ENCODE data around the gene AKNAD1.

AKNAD1 gene

GRCh38 chr1:108862698-108863477 lies 6.0 kb upstream of the AKNAD1 start:
- DNase-seq (ENCODE audit: low read depth): no peak

GRCh38 chr1:108862017-108862610 lies 5.2 kb upstream of the AKNAD1 start:
- no peak for DNase-seq (ENCODE audit: low read depth)

GRCh38 chr1:108861566-108861965 lies 4.7 kb upstream of the AKNAD1 start:
- no peak for DNase-seq (ENCODE audit: low read depth)

GRCh38 chr1:108860190-108860907 lies 3.5 kb upstream of the AKNAD1 start:
- no peak for DNase-seq (ENCODE audit: low read depth)

- no peak for DNase-seq (ENCODE audit: low read depth)
These were observed 1.5 kb upstream of the AKNAD1 start for GRCh38 chr1:108858230-108858950.

- DNase-seq (ENCODE audit: low read depth): peak; percentile 28
These were observed 2.5 kb downstream of the AKNAD1 start for GRCh38 chr1:108854221-108855019.

GRCh38 chr1:108852221-108852975 lies 4.5 kb downstream of the AKNAD1 start:
- DNase-seq (ENCODE audit: low read depth): peak; percentile 28

GRCh38 chr1:108851567-108851966 lies 5.3 kb downstream of the AKNAD1 start:
- no peak for DNase-seq (ENCODE audit: low read depth)

GRCh38 chr1:108850929-108851328 lies 6.0 kb downstream of the AKNAD1 start:
- DNase-seq (ENCODE audit: low read depth): no peak

GRCh38 chr1:108848806-108849205 lies 8.1 kb downstream of the AKNAD1 start:
- DNase-seq (ENCODE audit: low read depth): no peak

GRCh38 chr1:108847494-108847893 lies 9.4 kb downstream of the AKNAD1 start:
- no peak for DNase-seq (ENCODE audit: low read depth)

GRCh38 chr1:108845991-108846390 lies 10.9 kb downstream of the AKNAD1 start:
- no peak for DNase-seq (ENCODE audit: low read depth)

- DNase-seq (ENCODE audit: low read depth): no peak
These were observed 11.4 kb downstream of the AKNAD1 start for GRCh38 chr1:108845446-108845845.

GRCh38 chr1:108843390-108844137 lies 13.3 kb downstream of the AKNAD1 start:
- no peak for DNase-seq (ENCODE audit: low read depth)

- no peak for DNase-seq (ENCODE audit: low read depth)
These were observed 14.2 kb downstream of the AKNAD1 start for GRCh38 chr1:108842525-108843181.

- no peak for DNase-seq (ENCODE audit: low read depth)
These were observed 15.2 kb downstream of the AKNAD1 start for GRCh38 chr1:108841703-108842102.

- no peak for DNase-seq (ENCODE audit: low read depth)
These were observed 24.0 kb downstream of the AKNAD1 start for GRCh38 chr1:108832929-108833328.

GRCh38 chr1:108831225-108831624 lies 25.7 kb downstream of the AKNAD1 start:
- peak; percentile 42 for DNase-seq (ENCODE audit: low read depth)
